Jurkat, Clone E6-1 (cell line): Measurements from ENCODE around the gene RAE1.
"Not testable (repeated sequence)": the region's sequence is repeated elsewhere in the genome, so short reads cannot be mapped to it uniquely, and the experiment has no call there.

ENCODE experiments used
- DNase-seq: peaks from one replicate; pipeline ENCODE4 v3.0.0-alpha.2; 2011; ENCODE audit warnings: low read depth, low spot score
- H3K4me3 ChIP-seq: 2 replicates; pipeline ENCODE4 v1.5.1; 2011; ENCODE audit warnings: mild to moderate bottlenecking, low read length, control low read depth, moderate library complexity

The RAE1 gene

DNA sequence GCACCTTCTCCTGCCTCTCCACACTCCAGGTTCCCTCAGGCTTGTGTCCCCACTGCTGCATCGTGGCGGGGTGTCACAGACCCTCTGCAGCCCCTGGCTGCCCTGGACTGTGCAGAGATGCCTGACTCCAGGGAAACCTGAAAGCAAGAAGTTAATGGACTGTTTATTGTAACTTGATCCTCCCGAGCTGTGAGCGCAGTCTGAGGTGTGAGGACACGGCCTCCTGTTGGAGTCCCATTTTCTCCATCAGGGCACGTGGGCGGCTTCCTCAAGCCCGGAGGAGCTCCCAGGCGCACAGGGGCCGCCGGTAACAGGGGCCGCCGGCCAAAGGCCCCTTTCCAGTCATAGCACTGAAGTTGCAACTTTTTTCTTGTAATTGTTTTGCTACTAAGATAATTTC is 57.1 kb downstream of the RAE1 start:
- DNase-seq: no peak
- H3K4me3 ChIP-seq: no peak overlapping the region

- no peak overlapping the region for H3K4me3 ChIP-seq
These were observed 57.6 kb downstream of the RAE1 start for GRCh38 chr20:57408536-57409233.

GRCh38 chr20:57409316-57409671 is 58.2 kb downstream of the RAE1 start:
- no peak overlapping the region for H3K4me3 ChIP-seq
- no peak for DNase-seq

More at GRCh38 chr20:57408536-57409233, 57.6 kb downstream of the RAE1 start:
- no peak for DNase-seq

- no peak for DNase-seq
- no peak overlapping the region for H3K4me3 ChIP-seq
These were observed 58.8 kb downstream of the RAE1 start for GRCh38 chr20:57409672-57410397.

DNA sequence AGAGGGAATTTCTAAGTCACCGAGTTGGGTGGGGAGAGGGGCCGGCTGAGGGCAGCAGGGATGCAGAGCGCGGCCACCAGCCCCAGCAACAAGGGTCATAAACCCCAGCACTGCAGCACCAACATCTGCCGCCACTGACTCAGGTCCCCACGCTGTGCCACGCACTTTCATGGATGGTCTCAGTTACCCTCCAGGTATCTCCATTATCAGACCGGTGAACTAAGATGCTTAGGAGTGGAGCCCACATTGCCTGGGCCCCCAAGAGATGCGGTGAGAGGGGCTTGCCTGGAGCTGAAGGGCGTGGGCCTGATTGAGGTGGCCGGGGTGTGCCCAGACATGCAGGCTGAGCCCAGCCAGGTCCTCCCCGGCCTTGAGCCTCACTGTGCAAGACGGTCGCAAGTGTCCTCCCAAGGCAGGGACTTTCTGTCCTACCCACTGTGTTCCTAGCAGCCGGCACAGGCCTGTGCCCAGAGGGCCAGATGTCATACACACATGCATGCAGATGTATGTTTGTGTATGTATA is 59.4 kb downstream of the RAE1 start:
- DNase-seq: no peak
- H3K4me3 ChIP-seq: no peak overlapping the region

- DNase-seq: no peak
- no peak overlapping the region for H3K4me3 ChIP-seq
These were observed 59.9 kb downstream of the RAE1 start for GRCh38 chr20:57410924-57411323.

DNA sequence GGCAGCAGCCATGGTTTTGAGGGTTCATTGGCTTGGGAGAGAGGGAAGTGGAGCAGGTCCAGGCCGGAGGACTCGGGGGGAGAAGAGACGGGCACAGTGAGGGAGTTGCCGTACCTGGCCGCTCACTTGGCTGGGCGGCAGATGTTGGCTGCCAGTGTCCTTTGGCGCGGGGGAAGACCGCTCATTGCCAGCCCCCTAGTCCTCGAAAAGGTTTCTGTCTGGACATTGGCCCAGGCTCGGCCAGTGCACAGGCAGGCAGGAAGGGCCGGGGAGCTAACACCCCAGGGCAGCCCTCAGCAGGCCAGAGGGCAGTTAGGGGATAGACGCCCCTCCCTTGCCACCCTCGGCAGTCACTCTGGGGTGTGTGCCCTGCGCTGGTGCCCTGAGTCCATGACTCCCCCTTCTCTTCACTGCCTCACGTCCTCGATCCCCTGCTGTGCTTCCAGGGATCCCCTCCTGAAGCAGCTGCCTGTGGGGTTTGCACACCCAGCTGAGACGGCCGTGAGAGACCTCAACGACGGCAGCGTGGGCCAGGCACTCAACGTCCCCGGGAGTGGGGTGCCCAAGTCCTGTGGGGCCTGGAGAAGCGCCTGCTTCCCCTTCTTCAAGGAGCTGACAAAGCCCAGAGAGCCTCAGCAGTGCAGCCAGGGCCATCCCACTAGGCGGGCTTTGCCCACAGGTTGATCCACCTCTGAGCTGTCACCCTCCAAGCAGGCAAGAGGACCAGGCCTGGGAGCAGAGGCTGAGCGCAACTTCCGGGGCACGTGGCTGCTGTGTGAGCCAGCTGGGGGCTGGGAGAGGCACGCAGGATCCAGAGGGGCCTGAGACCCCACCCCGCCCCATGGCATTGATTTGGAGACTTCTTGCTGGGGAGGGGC is 60.6 kb downstream of the RAE1 start:
- no peak overlapping the region for H3K4me3 ChIP-seq
- no peak for DNase-seq

DNA sequence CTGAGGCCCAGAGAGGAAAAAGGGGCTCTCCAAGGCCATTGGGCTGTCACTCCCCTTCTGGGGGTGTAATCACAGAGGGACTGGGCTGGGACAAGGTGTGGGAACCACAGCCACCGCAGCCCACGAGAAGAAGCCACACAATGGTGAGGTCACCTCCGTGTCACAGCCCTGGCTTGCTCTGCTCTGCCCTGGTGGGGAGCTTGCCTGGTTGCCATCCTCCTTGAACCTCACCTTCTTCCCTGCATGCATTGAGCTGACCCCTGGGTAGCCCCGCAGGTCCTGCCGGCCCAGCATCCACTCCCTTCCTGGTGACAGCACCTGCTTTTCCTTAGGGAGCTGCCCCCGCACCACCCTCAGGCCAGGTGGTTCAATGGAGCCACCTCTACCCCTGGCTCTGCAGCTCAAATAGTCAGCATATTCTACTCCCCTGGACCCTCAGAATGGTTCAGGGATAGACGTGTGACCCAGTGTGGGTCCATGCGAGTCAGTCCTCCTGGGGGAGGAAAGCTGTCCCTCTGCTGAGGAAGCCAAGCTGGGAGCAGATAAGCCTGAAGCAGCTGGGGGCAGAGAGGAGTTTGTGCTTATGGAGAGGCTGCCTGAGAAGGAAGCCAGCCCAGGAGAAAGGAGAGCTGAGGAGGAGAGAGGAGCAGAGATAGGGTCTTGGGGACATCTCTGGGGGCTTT is 61.4 kb downstream of the RAE1 start:
- H3K4me3 ChIP-seq: no peak overlapping the region
- DNase-seq: no peak

DNA sequence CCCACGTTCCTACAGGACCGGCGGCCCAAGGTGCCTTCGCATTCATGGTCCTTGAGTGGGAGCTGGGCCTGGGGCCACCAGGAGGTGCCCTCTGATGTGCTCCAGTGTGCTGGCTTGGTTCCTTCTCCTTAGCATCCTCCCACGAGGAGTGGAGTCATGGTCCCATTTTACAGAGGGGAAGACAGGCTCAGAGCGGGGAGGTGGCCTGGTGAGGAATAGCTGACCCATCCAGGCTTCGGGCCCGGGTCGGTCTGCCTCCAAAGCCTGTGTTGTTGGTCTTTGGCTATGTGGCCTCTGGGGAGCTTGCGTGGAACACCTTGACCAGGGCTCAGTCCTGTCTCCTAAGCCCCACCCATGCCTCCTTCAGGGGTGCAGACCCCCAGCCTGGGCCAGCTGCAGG is 62.9 kb downstream of the RAE1 start:
- H3K4me3 ChIP-seq: no peak overlapping the region

DNA sequence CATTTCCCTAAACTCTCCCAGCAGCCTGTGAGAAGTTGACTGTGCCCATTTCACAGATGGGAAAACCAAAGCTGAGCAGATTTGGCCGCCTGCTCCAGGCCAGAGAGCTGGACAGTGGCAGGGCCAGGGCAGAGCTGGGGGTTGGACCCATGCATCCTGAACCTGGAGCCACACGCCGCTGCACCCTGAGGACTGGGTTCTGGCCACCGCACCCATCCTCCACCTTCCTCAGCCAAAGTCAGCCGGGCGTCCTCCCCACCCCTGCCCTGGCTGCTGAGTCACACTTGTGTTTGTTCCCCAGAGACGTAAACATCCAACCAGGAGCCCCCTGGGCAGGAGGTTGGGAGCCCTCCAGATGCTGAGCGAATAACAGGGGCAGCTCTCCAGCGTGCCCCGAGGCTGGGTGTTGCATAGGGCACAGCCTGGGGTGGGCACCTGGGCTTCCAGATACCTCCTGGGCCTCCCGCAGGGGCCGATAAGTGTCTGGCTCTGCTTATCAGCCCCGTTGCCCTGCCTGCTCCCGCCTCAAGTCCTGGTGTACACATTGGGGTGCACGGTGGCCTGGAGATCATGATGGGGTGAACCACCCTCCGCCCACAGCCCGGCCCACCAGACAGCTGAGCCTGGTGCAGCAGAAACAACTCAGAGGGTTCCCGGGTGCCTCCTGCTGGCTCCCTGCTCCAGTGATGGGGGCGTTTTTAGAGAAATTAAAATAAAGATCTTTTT is 64.0 kb downstream of the RAE1 start:
- DNase-seq: no peak
- H3K4me3 ChIP-seq: no peak overlapping the region

More for the DNA sequence above, 62.9 kb downstream of the RAE1 start:
- no peak for DNase-seq

DNA sequence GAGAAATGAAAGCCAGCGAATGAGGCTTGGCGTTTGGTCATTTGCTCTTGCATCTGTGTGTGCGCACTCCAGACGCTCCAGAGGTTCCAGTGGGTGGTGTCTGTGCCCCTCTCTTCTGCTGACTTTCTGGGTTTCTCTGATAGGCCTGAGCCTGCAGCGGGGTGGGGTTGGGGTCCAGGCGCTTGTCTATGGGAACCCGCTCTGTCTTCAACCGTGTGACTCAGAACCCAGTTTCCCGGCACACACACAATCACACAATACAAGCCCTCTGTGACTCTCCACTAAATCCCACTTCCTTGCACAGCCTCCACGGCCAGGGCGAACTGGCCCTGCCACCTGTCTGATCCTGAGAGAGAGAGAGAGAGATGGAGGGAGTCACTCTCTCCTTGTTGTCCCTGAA is 64.7 kb downstream of the RAE1 start:
- no peak for DNase-seq
- no peak overlapping the region for H3K4me3 ChIP-seq

DNA sequence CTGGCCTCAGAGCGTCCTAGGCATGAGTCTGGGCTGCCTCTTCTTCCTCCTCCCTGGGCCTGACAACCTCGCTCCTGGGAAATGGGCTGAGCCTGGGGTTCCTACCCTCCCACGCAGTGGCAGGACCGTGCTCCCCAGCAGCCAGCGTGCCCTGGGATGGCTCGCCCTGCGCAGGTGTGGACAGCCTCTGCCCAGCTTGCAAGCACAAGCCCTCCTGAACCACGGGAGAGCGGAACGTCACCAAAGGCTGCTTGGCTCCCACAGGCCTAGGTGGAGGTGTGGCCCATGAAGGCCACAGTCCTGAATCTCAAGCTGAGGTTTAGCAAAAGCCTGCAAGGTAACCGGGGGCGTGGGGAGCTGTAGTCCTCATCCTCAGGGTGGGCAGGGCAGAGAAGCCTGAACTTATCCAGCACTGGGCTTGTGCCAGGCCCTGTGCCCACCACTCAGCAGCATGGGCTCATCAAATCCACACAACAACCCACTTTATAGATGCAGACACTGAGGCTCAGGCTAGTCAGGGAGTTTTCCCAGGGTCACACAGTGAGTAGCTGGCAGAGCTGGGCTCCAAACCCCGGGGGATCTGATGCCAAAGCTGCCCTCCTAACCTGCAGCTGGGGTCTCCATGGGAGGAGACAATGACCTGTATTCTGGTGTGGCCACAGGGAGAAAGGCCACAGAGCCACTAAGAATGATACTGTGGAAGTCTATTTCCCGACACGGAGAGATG is 65.4 kb downstream of the RAE1 start:
- DNase-seq: no peak
- H3K4me3 ChIP-seq: no peak overlapping the region

- H3K4me3 ChIP-seq: no peak overlapping the region
- DNase-seq: no peak
These were observed 66.1 kb downstream of the RAE1 start for GRCh38 chr20:57417051-57417689.

DNA sequence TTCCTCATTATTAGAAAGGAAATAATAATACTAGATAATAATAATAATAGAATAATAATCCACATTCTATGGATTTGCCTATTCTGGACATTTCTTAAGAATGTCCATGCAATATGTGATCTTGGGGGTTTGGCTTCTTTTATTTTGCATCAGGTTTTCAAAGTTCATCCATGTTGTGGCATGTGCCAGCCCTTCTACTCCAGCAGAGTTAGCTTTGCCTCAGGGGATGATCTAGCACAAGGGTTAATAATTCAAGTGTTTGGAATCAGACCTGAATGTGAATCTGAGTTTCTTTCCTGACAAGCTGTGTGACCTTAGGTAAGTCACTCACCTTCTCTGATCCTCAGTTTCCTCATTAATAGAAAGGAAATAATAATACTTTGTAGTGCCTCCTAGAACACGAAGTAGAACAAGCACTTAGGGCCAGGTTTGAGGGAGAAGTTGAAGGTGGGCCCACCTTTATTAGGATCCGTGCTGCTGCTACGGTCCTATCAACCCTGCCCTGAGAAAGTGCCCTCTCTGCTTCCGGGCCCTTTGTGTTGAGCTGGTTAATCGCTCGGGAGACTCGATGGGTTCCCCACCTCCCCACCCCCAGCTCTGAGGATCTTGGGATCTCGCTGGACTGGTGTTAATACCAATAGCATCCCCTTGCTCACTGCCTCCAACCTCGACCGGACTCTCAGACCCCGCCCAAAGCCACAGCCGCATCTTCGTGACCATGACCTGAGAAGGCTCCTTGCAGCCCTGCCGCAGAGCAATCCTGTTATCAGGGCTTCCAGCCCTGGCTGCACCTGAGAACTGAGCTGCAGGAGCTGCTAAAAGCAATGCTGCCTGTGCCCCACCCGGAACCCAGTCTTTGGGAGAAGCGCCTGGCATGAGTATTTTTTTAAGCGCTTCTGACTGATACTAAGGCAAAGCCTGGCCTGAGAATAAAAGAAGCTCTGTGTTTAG is 67.0 kb downstream of the RAE1 start:
- no peak overlapping the region for H3K4me3 ChIP-seq
- DNase-seq: no peak

DNA sequence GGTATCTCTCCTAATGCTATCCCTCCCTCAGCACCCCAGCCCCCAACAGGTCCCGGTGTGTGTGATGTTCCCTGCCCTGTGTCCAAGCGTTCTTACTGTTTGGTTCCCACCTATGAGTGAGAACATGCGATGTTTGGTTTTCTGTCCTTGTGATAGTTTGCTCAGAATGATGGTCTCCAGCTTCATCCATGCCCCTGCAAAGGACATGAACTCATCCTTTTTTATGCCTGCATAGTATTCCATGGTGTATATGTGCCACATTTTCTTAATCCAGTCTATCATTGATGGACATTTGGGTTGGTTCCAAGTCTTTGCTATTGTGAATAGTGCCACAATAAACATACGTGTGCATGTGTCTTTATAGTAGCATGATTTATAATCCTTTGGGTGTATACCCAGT is 68.4 kb downstream of the RAE1 start:
- not testable (repeated sequence) for H3K4me3 ChIP-seq, DNase-seq

- H3K4me3 ChIP-seq: no peak overlapping the region
- DNase-seq: no peak
These were observed 69.7 kb downstream of the RAE1 start for GRCh38 chr20:57420571-57421252.
